Thoracic aorta (tissue), 2 donors: Measurements from ENCODE around the gene C10orf90. TPM values are rescaled to one million over a fixed set of nuclear protein-coding genes. Genes with fewer than 3 reads are reported as not detected.

Experiments used
- ATAC-seq: fragments of 150-250 bp; one replicate; pipeline ENCODE4 v1.8.0; 2017; ENCODE audit warnings: low read depth; ENCODE audit not compliant: insufficient number of reproducible peaks, low FRiP score
- DNase-seq: peaks from one replicate; pipeline ENCODE4 v3.0.0-alpha.2; 2020; ENCODE audit warnings: low spot score
- H3K27ac ChIP-seq, 2 donors: fragments of 200-600 bp; sonication (generic); 1 replicate in 1 of 2; 2 replicates in 1 of 2; pipeline ENCODE4 v1.5.1; 2016; ENCODE audit warnings: mild to moderate bottlenecking in 2 of 2, moderate library complexity in 2 of 2
- H3K27me3 ChIP-seq: fragments of 200-600 bp; sonication (generic); replicated peaks from 2 replicates; pipeline ENCODE4 v1.6.0; 2016; ENCODE audit warnings: mild to moderate bottlenecking; ENCODE audit not compliant: insufficient read depth
- H3K36me3 ChIP-seq: fragments of 200-600 bp; sonication (generic); one replicate; pipeline ENCODE4 v1.5.1; 2016
- H3K4me1 ChIP-seq, 2 donors: fragments of 200-600 bp; sonication (generic); 1 replicate in 1 of 2; 2 replicates in 1 of 2; pipeline versions ENCODE4 v1.5.1 to v1.6.0; 2016; ENCODE audit warnings: low read depth in 2 of 2, mild to moderate bottlenecking in 1 of 2; ENCODE audit not compliant: control insufficient read depth in 1 of 2
- H3K4me3 ChIP-seq: fragments of 200-600 bp; sonication (generic); 2 replicates; pipeline ENCODE4 v1.5.1; 2016; ENCODE audit warnings: mild to moderate bottlenecking
- H3K9me3 ChIP-seq: fragments of 200-600 bp; sonication (generic); 2 replicates; pipeline ENCODE4 v1.5.1; 2016
- total RNA-seq, 2 donors: library from RNA; depleted of rRNA; stranded (reverse); fragments of >200 nt; gene quantifications; one replicate each; pipeline versions ENCODE4 v1.1.0 to v1.2.3, GENCODE V29; 2016
- TF ChIP-seq, protein P1 (sequence below): fragments of 200-600 bp; sonication (generic); IDR thresholded peaks from one replicate; pipeline ENCODE4 v1.5.1; 2019; ENCODE audit warnings: antibody characterized with exemption

C10orf90 gene
- total RNA-seq, 2 donors from 2014 or later = not detected

- TF ChIP-seq, protein P1, sequence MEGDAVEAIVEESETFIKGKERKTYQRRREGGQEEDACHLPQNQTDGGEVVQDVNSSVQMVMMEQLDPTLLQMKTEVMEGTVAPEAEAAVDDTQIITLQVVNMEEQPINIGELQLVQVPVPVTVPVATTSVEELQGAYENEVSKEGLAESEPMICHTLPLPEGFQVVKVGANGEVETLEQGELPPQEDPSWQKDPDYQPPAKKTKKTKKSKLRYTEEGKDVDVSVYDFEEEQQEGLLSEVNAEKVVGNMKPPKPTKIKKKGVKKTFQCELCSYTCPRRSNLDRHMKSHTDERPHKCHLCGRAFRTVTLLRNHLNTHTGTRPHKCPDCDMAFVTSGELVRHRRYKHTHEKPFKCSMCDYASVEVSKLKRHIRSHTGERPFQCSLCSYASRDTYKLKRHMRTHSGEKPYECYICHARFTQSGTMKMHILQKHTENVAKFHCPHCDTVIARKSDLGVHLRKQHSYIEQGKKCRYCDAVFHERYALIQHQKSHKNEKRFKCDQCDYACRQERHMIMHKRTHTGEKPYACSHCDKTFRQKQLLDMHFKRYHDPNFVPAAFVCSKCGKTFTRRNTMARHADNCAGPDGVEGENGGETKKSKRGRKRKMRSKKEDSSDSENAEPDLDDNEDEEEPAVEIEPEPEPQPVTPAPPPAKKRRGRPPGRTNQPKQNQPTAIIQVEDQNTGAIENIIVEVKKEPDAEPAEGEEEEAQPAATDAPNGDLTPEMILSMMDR = no peak
- no peak for ATAC-seq
- no peaks in the 10 kb centered on the region for H3K27me3 ChIP-seq
Observed at GRCh38 chr10:126691456-126691855, 21.0 kb upstream of the C10orf90 start.

DNA sequence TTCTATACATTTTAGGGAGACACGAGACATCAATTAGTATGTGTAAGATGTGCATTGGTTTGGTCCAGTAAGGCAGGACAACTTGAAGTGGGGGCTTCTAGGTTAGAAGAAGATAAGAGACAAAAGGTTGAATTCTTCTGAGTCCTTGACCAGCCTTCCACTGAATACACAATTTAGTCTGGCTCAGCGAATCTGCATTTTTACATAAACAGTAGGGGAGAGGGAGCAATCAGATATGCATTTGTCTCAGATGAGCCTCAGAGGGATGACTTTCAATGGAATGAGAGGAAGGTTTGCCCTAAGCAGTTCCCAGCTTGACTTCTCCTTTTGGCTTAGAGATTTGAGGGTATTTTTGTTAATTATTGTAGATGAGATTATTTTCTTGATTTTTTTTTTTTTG is 20.0 kb upstream of the C10orf90 start:
- Histone ChIP-seq H3K4me3 (no peak overlapping the region), H3K27ac (no peak overlapping the region), H3K27me3 (no peaks in the 10 kb centered on the region), H3K9me3 (no peaks in the 10 kb centered on the region), H3K36me3 (no peaks in the 10 kb centered on the region), H3K4me1 (no peaks in the 10 kb centered on the region)
- DNase-seq = no peak
- ATAC-seq = no peak
- TF ChIP-seq, protein P1 = no peak

More at GRCh38 chr10:126691456-126691855, 21.0 kb upstream of the C10orf90 start:
- H3K4me1 ChIP-seq = no peaks in the 10 kb centered on the region
- no peaks in the 10 kb centered on the region for H3K9me3 ChIP-seq
- no peaks in the 10 kb centered on the region for H3K36me3 ChIP-seq
- no peak for DNase-seq
- no peak overlapping the region for H3K4me3 ChIP-seq
- H3K27ac ChIP-seq = no peak overlapping the region

- DNase-seq (no peak), ATAC-seq (no peak)
- no peak overlapping the region for H3K27ac ChIP-seq
- no peaks in the 10 kb centered on the region for H3K4me1 ChIP-seq
- H3K9me3 ChIP-seq = no peaks in the 10 kb centered on the region
- no peaks in the 10 kb centered on the region for H3K27me3 ChIP-seq
- TF ChIP-seq, protein P1 = no peak
- no peak overlapping the region for H3K4me3 ChIP-seq
- H3K36me3 ChIP-seq = no peaks in the 10 kb centered on the region
Observed at GRCh38 chr10:126689461-126689994, 19.0 kb upstream of the C10orf90 start.

- ATAC-seq (no peak), DNase-seq (no peak)
- Histone ChIP-seq H3K27me3 (no peaks in the 10 kb centered on the region), H3K9me3 (no peaks in the 10 kb centered on the region), H3K27ac (no peak overlapping the region), H3K36me3 (no peaks in the 10 kb centered on the region), H3K4me3 (no peak overlapping the region), H3K4me1 (no peaks in the 10 kb centered on the region)
- TF ChIP-seq, protein P1 = no peak
Observed at GRCh38 chr10:126687121-126687606, 16.7 kb upstream of the C10orf90 start.

DNA sequence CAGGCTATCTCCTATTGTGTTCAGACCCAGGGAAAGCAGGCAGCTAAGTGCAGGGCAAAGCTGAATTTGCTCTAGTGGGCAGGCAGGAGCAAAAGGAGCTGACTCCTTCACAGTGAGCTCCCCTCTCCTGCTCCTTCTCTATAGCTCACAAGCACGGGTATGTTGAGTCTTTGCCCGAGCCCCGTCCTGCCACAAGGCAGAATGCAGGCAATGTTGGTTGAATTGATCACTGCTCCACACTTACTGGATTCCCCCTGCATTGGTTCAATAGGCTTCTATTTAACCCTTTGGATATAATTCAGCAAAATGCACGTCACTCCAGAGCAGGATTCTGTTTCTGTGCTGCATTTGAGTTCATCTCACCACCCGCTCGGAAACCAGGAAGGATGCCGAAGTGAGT is 16.2 kb upstream of the C10orf90 start:
- H3K27ac ChIP-seq = no peak overlapping the region
- ATAC-seq (no peak), DNase-seq (no peak)
- no peak overlapping the region for H3K4me3 ChIP-seq
- H3K9me3 ChIP-seq = no peaks in the 10 kb centered on the region
- no peaks in the 10 kb centered on the region for H3K27me3 ChIP-seq
- TF ChIP-seq, protein P1 = no peak
- H3K36me3 ChIP-seq = no peaks in the 10 kb centered on the region
- no peaks in the 10 kb centered on the region for H3K4me1 ChIP-seq
